Esophagus muscularis mucosa (tissue), 4 donors: ENCODE measurements around the gene C1orf35. TPM values are rescaled to one million over a fixed set of nuclear protein-coding genes. Genes with fewer than 3 reads are reported as not detected.

ENCODE experiments used
- DNase-seq: peaks from one replicate; pipeline ENCODE4 v3.0.0-alpha.2; 2017; ENCODE audit errors: extremely low spot score
- H3K27ac ChIP-seq, 4 donors: fragments of 200-600 bp; sonication (generic); replicated peaks in 1 of 4; 1 replicate in 3 of 4; 2 replicates in 1 of 4; pipeline ENCODE4 v1.5.1; 2016 to 2019; ENCODE audit warnings: mild to moderate bottlenecking in 1 of 4
- H3K27me3 ChIP-seq, 4 donors: fragments of 200-600 bp; sonication (generic); one replicate each; pipeline versions ENCODE4 v1.5.1 to v1.6.0; 2016 to 2019
- H3K36me3 ChIP-seq, 4 donors: fragments of 200-600 bp; sonication (generic); one replicate each; pipeline ENCODE4 v1.5.1; 2016 to 2019
- H3K4me1 ChIP-seq, 4 donors: fragments of 200-600 bp; sonication (generic); one replicate each; pipeline ENCODE4 v1.5.1; 2016 to 2019
- H3K4me3 ChIP-seq, 4 donors: fragments of 200-600 bp; sonication (generic); 1 replicate in 2 of 4; 2 replicates in 2 of 4; pipeline ENCODE4 v1.5.1; 2016 to 2019; ENCODE audit warnings: mild to moderate bottlenecking in 4 of 4, moderate library complexity in 1 of 4
- H3K9me3 ChIP-seq, 4 donors: fragments of 200-600 bp; sonication (generic); 1 replicate in 3 of 4; 2 replicates in 1 of 4; pipeline ENCODE4 v1.5.1; 2016 to 2019
- CTCF ChIP-seq, 3 experiments: fragments of 200-600 bp in 2 of 3; fragments of 450-650 bp in 1 of 3; sonication (generic) in 2 of 3; IDR thresholded peaks; one replicate each; pipeline ENCODE4 v1.5.1; 2017 to 2019; ENCODE audit warnings: antibody characterized with exemption in 3 of 3, mild to moderate bottlenecking in 2 of 3, moderate library complexity in 1 of 3
- EP300 ChIP-seq: sonication (generic); formaldehyde crosslinking; IDR thresholded peaks from one replicate; pipeline ENCODE4 v1.6.1; 2017; ENCODE audit warnings: antibody characterized with exemption
- POLR2A ChIP-seq: fragments of 450-650 bp; IDR thresholded peaks from one replicate; pipeline ENCODE4 v1.6.1; 2017; ENCODE audit warnings: antibody characterized with exemption, moderate library complexity, mild to moderate bottlenecking, low read depth
- POLR2AphosphoS5 ChIP-seq, 2 donors: sonication (generic); formaldehyde crosslinking; IDR thresholded peaks; one replicate each; pipeline ENCODE4 v1.6.1; 2017; ENCODE audit warnings: antibody characterized with exemption in 2 of 2
- WGBS: methylation state at CpG from one replicate; pipeline ENCODE4 v1.1.5; 2018; 5-methylcytosine and 5-hydroxymethylcytosine counted together
- intact Hi-C: fragments of 100-400 bp; cut with DNase I; formaldehyde crosslinking; loops from one replicate; pipeline ENCODE4 v1.15.1; 2023
- total RNA-seq, 4 donors: library from RNA; depleted of rRNA; stranded (reverse); fragments of >200 nt; gene quantifications; one replicate each; pipeline versions ENCODE4 v1.1.0 to v1.2.1, GENCODE V29; 2016

C1orf35 gene
- total RNA-seq, 4 donors from 2014 or later: 11.2 to 24.3 (median 11.9) TPM

- DNase-seq: no peak
These were observed 23.4 kb downstream of the C1orf35 start for GRCh38 chr1:228079601-228080263.

GRCh38 chr1:228079013-228079412 is 24.1 kb downstream of the C1orf35 start:
- 81% methylated on average over 6 of the region's 7 CpGs for WGBS
- TF ChIP-seq POLR2A: no peak
- TF ChIP-seq CTCF (IDR thresholded peaks at IDR 0.05): no peak
- no peak for TF ChIP-seq EP300
- TF ChIP-seq POLR2AphosphoS5 (IDR thresholded peaks at IDR 0.05): no peak
- H3K4me3 ChIP-seq: no peak overlapping the region
- H3K27ac ChIP-seq: no peak overlapping the region
- no peaks in the 10 kb centered on the region for H3K36me3 ChIP-seq
- no peaks in the 10 kb centered on the region for H3K9me3 ChIP-seq
- peaks cover 10 to 29% (median 20%) of the 10 kb centered on the region in 4 donors for H3K4me1 ChIP-seq
- intact Hi-C loops: loop anchor here (10.0 kb wide), 1 partner anchor 514 kb away; the partner anchor contains the start of gene ZNF678
- H3K27me3 ChIP-seq: no peaks in the 10 kb centered on the region
- no peak for DNase-seq

More at GRCh38 chr1:228079601-228080263, 23.4 kb downstream of the C1orf35 start:
- H3K4me3 ChIP-seq: no peak overlapping the region
- TF ChIP-seq CTCF (IDR thresholded peaks at IDR 0.05) (no peak), EP300 (no peak), POLR2A (no peak), POLR2AphosphoS5 (IDR thresholded peaks at IDR 0.05) (no peak)
- peaks cover 17 to 37% (median 28%) of the 10 kb centered on the region in 4 donors for H3K4me1 ChIP-seq
- no peak overlapping the region for H3K27ac ChIP-seq
- WGBS: 85% methylated on average over 7 of the region's 7 CpGs
- no peaks in the 10 kb centered on the region for H3K27me3 ChIP-seq
- intact Hi-C loops: loop anchor here (10.0 kb wide), 2 partner anchors 315 to 515 kb away; partner anchors contain the start of gene ZNF678
- H3K9me3 ChIP-seq: no peaks in the 10 kb centered on the region
- H3K36me3 ChIP-seq: no peaks in the 10 kb centered on the region

GRCh38 chr1:228077565-228078330 is 25.4 kb downstream of the C1orf35 start:
- no peaks in the 10 kb centered on the region for H3K9me3 ChIP-seq
- H3K4me1 ChIP-seq: peaks cover 9 to 24% (median 15%) of the 10 kb centered on the region in 4 donors
- no peak for DNase-seq
- no peaks in the 10 kb centered on the region for H3K36me3 ChIP-seq
- peaks cover 0 to 8% (median 0%) of the 10 kb centered on the region in 4 donors for H3K27me3 ChIP-seq
- 63% methylated on average over 9 of the region's 10 CpGs for WGBS
- H3K4me3 ChIP-seq: no peak overlapping the region
- intact Hi-C loops: loop anchor here (10.0 kb wide), 1 partner anchor 513 kb away; the partner anchor contains the start of gene ZNF678
- no peak for TF ChIP-seq EP300
- H3K27ac ChIP-seq: no peak overlapping the region

- Histone ChIP-seq H3K27me3 (peaks cover 0 to 13% (median 0%) of the 10 kb centered on the region in 4 donors), H3K4me1 (peaks cover 9 to 21% (median 14%) of the 10 kb centered on the region in 4 donors), H3K36me3 (no peaks in the 10 kb centered on the region), H3K9me3 (no peaks in the 10 kb centered on the region), H3K4me3 (no peak overlapping the region), H3K27ac (no peak overlapping the region)
- TF ChIP-seq EP300 (no peak), CTCF (IDR thresholded peaks at IDR 0.05) (no peak), POLR2A (no peak), POLR2AphosphoS5 (IDR thresholded peaks at IDR 0.05) (no peak)
- intact Hi-C loops: loop anchor here (10.0 kb wide), 1 partner anchor 512 kb away; the partner anchor contains the start of gene ZNF678
- no peak for DNase-seq
- 73% methylated on average over 9 of the region's 9 CpGs for WGBS
These were observed 26.2 kb downstream of the C1orf35 start for GRCh38 chr1:228076796-228077430.

- DNase-seq: no peak
- no peaks in the 10 kb centered on the region for H3K9me3 ChIP-seq
- intact Hi-C loops: loop anchor here (10.0 kb wide), 1 partner anchor 511 kb away; the partner anchor contains the start of gene ZNF678
- H3K27ac ChIP-seq: no peak overlapping the region
- H3K4me1 ChIP-seq: peaks cover 0 to 11% (median 3%) of the 10 kb centered on the region in 4 donors
- H3K4me3 ChIP-seq: no peak overlapping the region
- no peak for TF ChIP-seq POLR2AphosphoS5 (IDR thresholded peaks at IDR 0.05)
- peaks cover 0 to 23% (median 0%) of the 10 kb centered on the region in 4 donors for H3K27me3 ChIP-seq
- H3K36me3 ChIP-seq: no peaks in the 10 kb centered on the region
- WGBS: 75% methylated on average over 7 of the region's 9 CpGs
These were observed 27.3 kb downstream of the C1orf35 start for GRCh38 chr1:228075801-228076271.
